Keratinocyte (primary cell): ENCODE data around the gene UPK1A.

Source experiments
- EZH2 ChIP-seq: IDR thresholded peaks from one replicate; pipeline ENCODE4 v1.6.1; 2012; ENCODE audit warnings: inconsistent platforms, mild to moderate bottlenecking, low read length, moderate library complexity
- TF ChIP-seq, protein P1 (sequence below), 3 experiments: IDR thresholded peaks in 1 of 3; conservative IDR thresholded peaks in 1 of 3; optimal IDR thresholded peaks in 1 of 3; 2 replicates in 2 of 3; 3 replicates in 1 of 3; pipeline versions ENCODE3 to v1.5.1; 2011; ENCODE audit warnings: low read length in 3 of 3, mild to moderate bottlenecking in 3 of 3, moderate library complexity in 2 of 3, control low read depth in 1 of 3, inconsistent platforms in 1 of 3; ENCODE audit not compliant: insufficient read depth in 2 of 3; ENCODE audit errors: extremely low read depth in 1 of 3

DNA sequence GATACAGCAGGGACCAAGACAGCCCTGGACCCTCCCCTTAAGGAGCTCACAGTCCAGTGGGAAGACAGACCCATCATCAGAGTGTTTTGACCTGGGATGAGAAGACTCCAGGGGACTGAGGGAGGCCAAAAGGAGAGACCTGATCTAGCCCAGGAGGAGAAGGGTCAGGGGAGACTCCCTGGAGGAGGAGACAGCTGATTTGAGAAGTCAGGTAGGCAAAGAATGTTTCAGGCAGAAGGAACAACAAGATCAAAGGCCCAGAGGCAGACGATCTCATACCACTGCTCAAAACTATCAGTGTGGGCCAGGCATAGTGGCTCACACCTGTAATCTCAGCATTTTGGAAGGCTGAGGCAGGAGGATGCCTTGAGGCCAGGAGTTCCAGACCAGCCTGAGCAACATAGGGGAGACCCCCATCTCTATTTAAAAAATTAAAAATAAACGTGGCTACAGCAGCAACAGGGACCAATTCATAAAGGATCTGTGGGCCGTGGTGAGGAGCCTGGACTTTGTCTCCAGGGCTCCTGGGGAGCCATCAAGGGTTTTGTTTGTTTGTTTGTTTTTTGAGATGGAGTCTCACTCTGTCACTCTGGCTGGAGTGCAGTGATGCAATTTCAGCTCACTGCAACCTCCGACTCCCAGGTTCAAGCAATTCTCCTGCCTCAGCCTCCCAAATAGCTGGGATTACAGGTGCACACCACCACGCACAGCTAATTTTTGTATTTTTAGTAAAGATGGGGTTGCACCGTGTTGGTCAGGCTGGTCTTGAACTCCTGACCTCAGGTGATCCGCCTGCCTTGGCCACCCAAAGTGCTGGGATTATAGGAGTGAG, 20.4 kb upstream of the UPK1A start:
- TF ChIP-seq, protein P1, sequence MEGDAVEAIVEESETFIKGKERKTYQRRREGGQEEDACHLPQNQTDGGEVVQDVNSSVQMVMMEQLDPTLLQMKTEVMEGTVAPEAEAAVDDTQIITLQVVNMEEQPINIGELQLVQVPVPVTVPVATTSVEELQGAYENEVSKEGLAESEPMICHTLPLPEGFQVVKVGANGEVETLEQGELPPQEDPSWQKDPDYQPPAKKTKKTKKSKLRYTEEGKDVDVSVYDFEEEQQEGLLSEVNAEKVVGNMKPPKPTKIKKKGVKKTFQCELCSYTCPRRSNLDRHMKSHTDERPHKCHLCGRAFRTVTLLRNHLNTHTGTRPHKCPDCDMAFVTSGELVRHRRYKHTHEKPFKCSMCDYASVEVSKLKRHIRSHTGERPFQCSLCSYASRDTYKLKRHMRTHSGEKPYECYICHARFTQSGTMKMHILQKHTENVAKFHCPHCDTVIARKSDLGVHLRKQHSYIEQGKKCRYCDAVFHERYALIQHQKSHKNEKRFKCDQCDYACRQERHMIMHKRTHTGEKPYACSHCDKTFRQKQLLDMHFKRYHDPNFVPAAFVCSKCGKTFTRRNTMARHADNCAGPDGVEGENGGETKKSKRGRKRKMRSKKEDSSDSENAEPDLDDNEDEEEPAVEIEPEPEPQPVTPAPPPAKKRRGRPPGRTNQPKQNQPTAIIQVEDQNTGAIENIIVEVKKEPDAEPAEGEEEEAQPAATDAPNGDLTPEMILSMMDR (optimal IDR thresholded peaks at IDR 0.05 in 1 of 3, IDR thresholded peaks at IDR 0.05 in 1 of 3, conservative IDR thresholded peaks at IDR 0.05 in 1 of 3; ENCODE audit: extremely low read depth in 1 of 3, insufficient read depth in 2 of 3, low read length in 3 of 3) = no peak
- no peak for TF ChIP-seq EZH2
